Fibroblast of villous mesenchyme (primary cell): Measurements from ENCODE around the gene SPDYE4. TPM values are rescaled to one million over a fixed set of nuclear protein-coding genes. Genes with fewer than 3 reads are reported as not detected.
A peak's percentile ranks its signal among the peaks of the same experiment; 100 is the strongest.

ENCODE experiments used
- DNase-seq: peaks from one replicate; pipeline ENCODE4 v3.0.0-alpha.2; 2010; ENCODE audit warnings: low read depth
- H3K4me3 ChIP-seq: 2 replicates; pipeline ENCODE4 v1.5.1; 2011; ENCODE audit warnings: low read depth, mild to moderate bottlenecking, low read length
- CTCF ChIP-seq: IDR thresholded peaks from 2 replicates; pipeline ENCODE4 v1.5.1; 2012; ENCODE audit warnings: low read depth, mild to moderate bottlenecking, low read length; ENCODE audit not compliant: insufficient read depth
- total RNA-seq: library from RNA; depleted of rRNA; stranded (reverse); fragments of >200 nt; gene quantifications from 2 replicates; pipeline ENCODE4 v1.2.3, GENCODE V29; 2012

Gene SPDYE4
- total RNA-seq, 1 donor = not detected

- no peak overlapping the region for H3K4me3 ChIP-seq
- no peak for TF ChIP-seq CTCF
- no peak for DNase-seq
These were observed 3.7 kb upstream of the SPDYE4 start for GRCh38 chr17:8762012-8762411.

- no peak for DNase-seq
- no peak overlapping the region for H3K4me3 ChIP-seq
- no peak for TF ChIP-seq CTCF
These were observed 1.2 kb downstream of the SPDYE4 start for GRCh38 chr17:8757189-8757588.

DNA sequence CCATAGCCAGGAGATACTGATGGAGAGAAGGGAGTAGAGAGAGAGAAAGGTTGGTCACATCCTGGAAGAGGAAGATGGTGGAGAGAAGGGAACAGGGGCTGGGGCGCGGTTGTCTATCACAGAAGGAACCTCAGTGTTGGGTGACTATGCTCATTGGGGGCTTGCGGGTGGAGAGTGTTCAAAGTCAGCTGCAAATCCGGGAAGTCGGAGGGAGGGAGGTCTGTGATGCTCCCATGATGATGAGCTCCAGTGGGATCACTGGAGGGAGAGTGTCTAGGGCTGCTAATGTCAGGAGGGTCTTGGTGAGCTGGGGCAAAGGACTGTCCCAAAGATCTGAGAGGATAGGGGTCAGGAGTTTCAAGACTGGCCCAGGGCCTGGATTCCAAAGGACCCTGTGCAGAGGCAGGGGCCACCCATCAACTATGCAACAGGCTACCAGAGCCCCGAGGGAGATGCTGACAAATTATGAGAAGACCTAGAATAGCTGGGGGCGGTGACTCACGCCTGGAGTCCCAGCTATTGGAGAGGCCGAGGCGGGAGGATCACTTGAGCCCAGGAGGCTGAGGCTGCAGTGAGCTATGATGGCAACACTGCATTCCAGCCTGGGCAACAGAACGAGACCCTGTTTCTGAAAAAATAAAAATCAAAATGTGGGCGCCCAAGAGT, 2.6 kb downstream of the SPDYE4 start:
- H3K4me3 ChIP-seq = no peak overlapping the region
- TF ChIP-seq CTCF = no peak
- DNase-seq = no peak

- TF ChIP-seq CTCF = no peak
- H3K4me3 ChIP-seq = no peak overlapping the region
- no peak for DNase-seq
These were observed 3.5 kb downstream of the SPDYE4 start for GRCh38 chr17:8754890-8755289.

GRCh38 chr17:8753976-8754440, 4.3 kb downstream of the SPDYE4 start:
- TF ChIP-seq CTCF = peak; percentile 44
- peak; percentile 7 for DNase-seq
- H3K4me3 ChIP-seq = no peak overlapping the region

GRCh38 chr17:8753136-8753975, 5.0 kb downstream of the SPDYE4 start:
- H3K4me3 ChIP-seq = no peak overlapping the region
- DNase-seq = no peak
- no peak for TF ChIP-seq CTCF
